Gastroesophageal sphincter (tissue), 4 donors: ENCODE measurements around the gene MOCOS. TPM values are rescaled to one million over a fixed set of nuclear protein-coding genes. Genes with fewer than 3 reads are reported as not detected.

ENCODE experiments used
- ATAC-seq: fragments of 150-250 bp; one replicate; pipeline ENCODE4 v1.9.1; 2016; ENCODE audit warnings: mild to moderate bottlenecking, moderate library complexity
- H3K27ac ChIP-seq, 4 donors: fragments of 200-600 bp; sonication (generic) in 3 of 4; 1 replicate in 3 of 4; 2 replicates in 1 of 4; pipeline ENCODE4 v1.5.1; 2016 to 2019
- H3K27me3 ChIP-seq: fragments of 200-600 bp; sonication (generic); one replicate; pipeline ENCODE4 v1.5.1; 2019
- H3K36me3 ChIP-seq, 2 donors: fragments of 200-600 bp; sonication (generic); one replicate each; pipeline ENCODE4 v1.5.1; 2019; ENCODE audit warnings: control low read depth in 1 of 2
- H3K4me1 ChIP-seq, 3 donors: fragments of 200-600 bp; sonication (generic); 1 replicate in 2 of 3; 2 replicates in 1 of 3; pipeline ENCODE4 v1.5.1; 2016 to 2019; ENCODE audit warnings: control low read depth in 2 of 3
- H3K4me3 ChIP-seq, 2 donors: fragments of 200-600 bp; sonication (generic); one replicate each; pipeline ENCODE4 v1.5.1; 2019; ENCODE audit warnings: mild to moderate bottlenecking in 1 of 2, moderate library complexity in 1 of 2
- H3K9me3 ChIP-seq, 3 donors: fragments of 200-600 bp; sonication (generic); one replicate each; pipeline ENCODE4 v1.5.1; 2017 to 2019; ENCODE audit warnings: control low read depth in 2 of 3
- CTCF ChIP-seq, 4 experiments: fragments of 200-600 bp in 2 of 4; fragments of 450-650 bp in 2 of 4; sonication (generic) in 1 of 4; IDR thresholded peaks; one replicate each; pipeline ENCODE4 v1.5.1; 2017 to 2019; ENCODE audit warnings: antibody characterized with exemption in 4 of 4, mild to moderate bottlenecking in 2 of 4, moderate library complexity in 2 of 4
- EP300 ChIP-seq: sonication (generic); formaldehyde crosslinking; IDR thresholded peaks from one replicate; pipeline ENCODE4 v1.6.1; 2017; ENCODE audit warnings: antibody characterized with exemption, mild to moderate bottlenecking
- POLR2A ChIP-seq, 2 donors: fragments of 450-650 bp; IDR thresholded peaks; one replicate each; pipeline ENCODE4 v1.6.1; 2017; ENCODE audit warnings: antibody characterized with exemption in 2 of 2, mild to moderate bottlenecking in 2 of 2, moderate library complexity in 1 of 2
- POLR2AphosphoS5 ChIP-seq: sonication (generic); formaldehyde crosslinking; IDR thresholded peaks from one replicate; pipeline ENCODE4 v1.6.1; 2017; ENCODE audit warnings: antibody characterized with exemption
- WGBS, 2 donors: methylation state at CpG; one replicate each; pipeline ENCODE4 v1.1.5; 2018; ENCODE audit warnings: low coverage in 1 of 2; 5-methylcytosine and 5-hydroxymethylcytosine counted together
- total RNA-seq, 4 donors: library from RNA; depleted of rRNA; stranded (reverse); fragments of >200 nt; gene quantifications; one replicate each; pipeline ENCODE4 v1.1.0, GENCODE V29; 2016

The MOCOS gene
- total RNA-seq, 4 donors from 2014 or later = 1.3 to 2.1 (median 1.7) TPM

- Histone ChIP-seq H3K4me1 (no peaks in the 10 kb centered on the region), H3K4me3 (no peak overlapping the region), H3K27ac (no peak overlapping the region), H3K27me3 (peaks cover 27% of the 10 kb centered on the region), H3K9me3 (no peaks in the 10 kb centered on the region), H3K36me3 (no peaks in the 10 kb centered on the region)
- TF ChIP-seq CTCF (IDR thresholded peaks at IDR 0.05) = no peak
- TF ChIP-seq POLR2AphosphoS5 = no peak
- no peak for TF ChIP-seq EP300
- no peak for TF ChIP-seq POLR2A (IDR thresholded peaks at IDR 0.05)
- 32 to 61% methylated on average over 2 to 3 of the region's 3 CpGs for WGBS, 2 donors
- ATAC-seq = no peak
Measured at GRCh38 chr18:36279001-36279400, 91.7 kb downstream of the MOCOS start.

GRCh38 chr18:36281936-36282335, 94.6 kb downstream of the MOCOS start:
- peaks cover 14% of the 10 kb centered on the region for H3K27me3 ChIP-seq
- H3K27ac ChIP-seq = no peak overlapping the region
- H3K4me1 ChIP-seq = no peaks in the 10 kb centered on the region
- no peaks in the 10 kb centered on the region for H3K36me3 ChIP-seq
- no peak for TF ChIP-seq CTCF (IDR thresholded peaks at IDR 0.05)
- TF ChIP-seq POLR2A (IDR thresholded peaks at IDR 0.05) = no peak
- TF ChIP-seq POLR2AphosphoS5 = no peak
- TF ChIP-seq EP300 = no peak
- no peak for ATAC-seq
- H3K9me3 ChIP-seq = no peaks in the 10 kb centered on the region
- no peak overlapping the region for H3K4me3 ChIP-seq
- WGBS, 2 donors = 40% methylated on average over 1 to 3 of the region's 3 CpGs

GRCh38 chr18:36283448-36283847, 96.2 kb downstream of the MOCOS start:
- TF ChIP-seq POLR2A (IDR thresholded peaks at IDR 0.05) = no peak
- no peak for TF ChIP-seq CTCF (IDR thresholded peaks at IDR 0.05)
- TF ChIP-seq POLR2AphosphoS5 = no peak
- no peak for TF ChIP-seq EP300
- WGBS, 2 donors = no CpG with 5 or more reads among the region's 6 CpGs
- Histone ChIP-seq H3K27ac (no peak overlapping the region), H3K4me3 (no peak overlapping the region), H3K27me3 (peaks cover 10% of the 10 kb centered on the region), H3K9me3 (peaks cover 0 to 3% (median 0%) of the 10 kb centered on the region in 3 donors), H3K4me1 (no peaks in the 10 kb centered on the region), H3K36me3 (no peaks in the 10 kb centered on the region)
- no peak for ATAC-seq

GRCh38 chr18:36284268-36284667, 97.0 kb downstream of the MOCOS start:
- TF ChIP-seq POLR2AphosphoS5 (no peak), POLR2A (IDR thresholded peaks at IDR 0.05) (no peak), EP300 (no peak)
- peaks cover 0 to 11% (median 0%) of the 10 kb centered on the region in 3 donors for H3K9me3 ChIP-seq
- no peak for ATAC-seq
- no peaks in the 10 kb centered on the region for H3K36me3 ChIP-seq
- H3K4me3 ChIP-seq = no peak overlapping the region
- WGBS, 2 donors = 40 to 43% methylated on average over 2 of the region's 4 CpGs
- H3K27ac ChIP-seq = no peak overlapping the region
- peaks cover 10% of the 10 kb centered on the region for H3K27me3 ChIP-seq
- no peaks in the 10 kb centered on the region for H3K4me1 ChIP-seq

GRCh38 chr18:36284671-36285295, 97.5 kb downstream of the MOCOS start:
- no peaks in the 10 kb centered on the region for H3K36me3 ChIP-seq
- WGBS, 2 donors = 22 to 27% methylated on average over 6 of the region's 6 CpGs
- ATAC-seq = no peak
- no peak for TF ChIP-seq EP300
- no peak for TF ChIP-seq POLR2AphosphoS5
- peak; percentile 86 to 91 (median 89) for TF ChIP-seq CTCF (IDR thresholded peaks at IDR 0.05)
- H3K9me3 ChIP-seq = peaks cover 0 to 12% (median 0%) of the 10 kb centered on the region in 3 donors
- no peaks in the 10 kb centered on the region for H3K4me1 ChIP-seq
- no peak overlapping the region for H3K27ac ChIP-seq
- H3K27me3 ChIP-seq = peaks cover 9% of the 10 kb centered on the region
- H3K4me3 ChIP-seq = no peak overlapping the region
